Heart right ventricle (tissue), 16 donors: ENCODE data around the gene ENTREP1. TPM values are rescaled to one million over a fixed set of nuclear protein-coding genes. Genes with fewer than 3 reads are reported as not detected.
"Not testable (repeated sequence)": the region's sequence is repeated elsewhere in the genome, so short reads cannot be mapped to it uniquely, and the experiment has no call there.

Source experiments
- ATAC-seq, 8 donors: fragments of 200-7000 bp; cut with Tn5 transposase; one replicate each; pipeline ENCODE4 v1.9.1; 2020; ENCODE audit warnings: mild to moderate bottlenecking in 8 of 8, moderate library complexity in 8 of 8, moderate number of reproducible peaks in 1 of 8
- DNase-seq, 2 donors: peaks; one replicate each; pipeline ENCODE4 v3.0.0-alpha.2; 2020
- H3K27ac ChIP-seq, 10 donors: fragments of 200-600 bp; sonication (generic) in 2 of 10; one replicate each; pipeline versions ENCODE4 v1.5.0 to v1.8.0; 2020 to 2022; ENCODE audit warnings: mild to moderate bottlenecking in 3 of 10
- H3K27me3 ChIP-seq, 7 donors: fragments of 200-600 bp; one replicate each; pipeline ENCODE4 v1.8.0; 2021 to 2022; ENCODE audit warnings: mild to moderate bottlenecking in 2 of 7
- H3K36me3 ChIP-seq, 9 donors: fragments of 200-600 bp; sonication (generic) in 1 of 9; one replicate each; pipeline versions ENCODE4 v1.5.0 to v1.8.0; 2020 to 2022; ENCODE audit warnings: mild to moderate bottlenecking in 2 of 9
- H3K4me1 ChIP-seq, 9 donors: fragments of 200-600 bp; sonication (generic) in 1 of 9; one replicate each; pipeline versions ENCODE4 v1.5.0 to v1.8.0; 2020 to 2022; ENCODE audit warnings: mild to moderate bottlenecking in 4 of 9
- H3K4me3 ChIP-seq, 10 donors: fragments of 200-600 bp; sonication (generic) in 2 of 10; one replicate each; pipeline versions ENCODE4 v1.5.0 to v1.8.0; 2020 to 2022; ENCODE audit warnings: mild to moderate bottlenecking in 7 of 10, moderate library complexity in 2 of 10
- H3K9me3 ChIP-seq, 11 donors: fragments of 200-600 bp in 10 of 11; sonication (generic) in 2 of 11; one replicate each; pipeline versions ENCODE4 v1.5.0 to v1.8.0; 2013 to 2022; ENCODE audit warnings: mild to moderate bottlenecking in 2 of 11, control low read depth in 1 of 11, moderate library complexity in 1 of 11
- WGBS, 2 donors: extraction: QIAGEN DNeasy Blood & Tissue Kit; methylation state at CpG; one replicate each; pipeline ENCODE4 v1.1.7; 2013; ENCODE audit warnings: inconsistent platforms in 1 of 2; 5-methylcytosine and 5-hydroxymethylcytosine counted together
- intact Hi-C, 10 donors: fragments of 100-400 bp; cut with DNase I; formaldehyde crosslinking; loops; one replicate each; pipeline versions ENCODE4 v1.11.1 to v1.14.2; 2022
- polyA plus RNA-seq, 2 donors: library from polyadenylated mRNA; stranded (reverse); fragments of 200-250 nt; gene quantifications; one replicate each; pipeline ENCODE4 v1.2.3, GENCODE V29; 2013
- total RNA-seq, 10 donors: library from RNA; stranded (reverse); fragmentation: NEBNext Ultra II Directional in 3 of 10; extraction: Animal tissue kit (Norgen Biotek cat#: 25700) in 3 of 10; gene quantifications; one replicate each; pipeline versions ENCODE4 v1.2.1 to v1.2.4, GENCODE V29; 2021 to 2023
- TF ChIP-seq, protein P1 (sequence below), 9 donors: fragments of 200-600 bp; sonication (generic) in 2 of 9; IDR thresholded peaks; one replicate each; pipeline versions ENCODE4 v1.5.0 to v1.8.0; 2021 to 2022; ENCODE audit warnings: antibody characterized with exemption in 9 of 9, mild to moderate bottlenecking in 5 of 9, moderate library complexity in 1 of 9
- donor health status: Arrhythmogenic right ventricular cardiomyopathy.
- donor health status: ischemic (EF 13 %, LVEDD 7.1; RV severe dilation, severe dysfunction).
- donor health status: healthy with polysubstance abuse.
- donor health status: DM: no; HTN: yes; CAD: no.
- donor health status: DM: no; HTN: no; CAD: no.
- donor health status: ischemic (EF 25% LVEDD 6.9; RV normal size, moderate dysfunction).
- donor health status: ischemic (EF 25% LVEDD 5.7; RV mildly dilated, moderate dysfunction).
- donor health status: healthy.
- donor health status: DM: yes; HTN: yes; CAD: no.
- donor health status: Ischemic cardiomyopathy.
- donor health status: ischemic (EF 35%, LVEDD 5.7; RV mildly dilated, moderate dysfunction).
- donor health status: nonischemic (EF 11% LVEDD 7.7; RV severe dilation, severe dysfunction).
- donor health status: DM: yes; HTN: yes; CAD: no.
- donor health status: PGD.
- donor health status: ischemic (EF 29% LVEDD 5.4; RV normal size, mild dysfunction).
- donor health status: nonischemic (EF 23%, LVEDD 6.1; RV moderate dilation, normal function).

ENTREP1 gene
- total and polyA plus RNA-seq, 12 donors: 12.3 to 40.5 (median 26.6) TPM

DNA sequence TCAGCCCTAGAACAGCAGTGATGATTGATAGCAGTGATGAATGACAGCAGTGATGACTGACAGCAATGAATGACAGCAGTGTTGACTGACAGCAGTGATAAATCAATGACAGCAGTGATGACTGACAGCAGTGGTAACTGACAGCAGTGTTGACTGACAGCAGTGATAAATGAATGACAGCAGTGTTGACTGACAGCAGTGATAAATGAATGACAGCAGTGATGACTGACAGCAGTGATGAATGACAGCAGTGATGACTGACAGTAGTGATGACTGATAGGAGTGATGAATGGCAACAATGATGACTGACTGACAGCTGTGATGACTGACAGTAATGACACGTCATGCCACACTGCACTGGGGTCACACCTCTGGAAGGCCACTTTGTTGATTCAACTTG lies 106.8 kb downstream of the ENTREP1 start:
- Histone ChIP-seq H3K4me3 (no peak overlapping the region), H3K9me3 (peaks cover 0 to 15% (median 0%) of the 10 kb centered on the region in 11 donors), H3K36me3 (no peaks in the 10 kb centered on the region), H3K4me1 (no peaks in the 10 kb centered on the region), H3K27ac (no peak overlapping the region), H3K27me3 (no peaks in the 10 kb centered on the region)
- intact Hi-C loops: no loop called here
- ATAC-seq (no peak), DNase-seq (no peak)
- TF ChIP-seq, protein P1, sequence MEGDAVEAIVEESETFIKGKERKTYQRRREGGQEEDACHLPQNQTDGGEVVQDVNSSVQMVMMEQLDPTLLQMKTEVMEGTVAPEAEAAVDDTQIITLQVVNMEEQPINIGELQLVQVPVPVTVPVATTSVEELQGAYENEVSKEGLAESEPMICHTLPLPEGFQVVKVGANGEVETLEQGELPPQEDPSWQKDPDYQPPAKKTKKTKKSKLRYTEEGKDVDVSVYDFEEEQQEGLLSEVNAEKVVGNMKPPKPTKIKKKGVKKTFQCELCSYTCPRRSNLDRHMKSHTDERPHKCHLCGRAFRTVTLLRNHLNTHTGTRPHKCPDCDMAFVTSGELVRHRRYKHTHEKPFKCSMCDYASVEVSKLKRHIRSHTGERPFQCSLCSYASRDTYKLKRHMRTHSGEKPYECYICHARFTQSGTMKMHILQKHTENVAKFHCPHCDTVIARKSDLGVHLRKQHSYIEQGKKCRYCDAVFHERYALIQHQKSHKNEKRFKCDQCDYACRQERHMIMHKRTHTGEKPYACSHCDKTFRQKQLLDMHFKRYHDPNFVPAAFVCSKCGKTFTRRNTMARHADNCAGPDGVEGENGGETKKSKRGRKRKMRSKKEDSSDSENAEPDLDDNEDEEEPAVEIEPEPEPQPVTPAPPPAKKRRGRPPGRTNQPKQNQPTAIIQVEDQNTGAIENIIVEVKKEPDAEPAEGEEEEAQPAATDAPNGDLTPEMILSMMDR (IDR thresholded peaks at IDR 0.05): no peak
- WGBS, 2 donors: 81 to 97% methylated on average over 1 of the region's 1 CpG

DNA sequence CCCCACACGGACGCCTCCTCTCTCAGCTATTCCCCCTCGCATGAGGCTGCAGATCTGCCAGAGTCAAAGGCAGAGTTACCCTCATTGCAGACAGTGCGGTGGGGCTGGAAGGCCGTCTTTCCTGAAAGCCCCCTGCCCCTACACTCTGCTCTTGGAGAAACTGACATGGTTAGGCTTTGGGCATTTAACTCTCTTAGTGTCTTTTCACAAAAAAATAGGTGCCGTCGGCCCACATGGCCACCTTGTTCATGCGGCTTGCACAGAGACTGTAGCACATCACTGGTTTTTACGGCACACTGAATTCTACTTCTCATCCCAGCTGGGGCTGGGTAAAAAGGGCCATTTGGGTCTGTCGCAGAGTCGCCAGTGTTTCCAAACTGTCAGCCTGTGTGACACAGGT lies 107.6 kb downstream of the ENTREP1 start:
- 92 to 95% methylated on average over 11 of the region's 11 CpGs for WGBS, 2 donors
- DNase-seq: no peak
- intact Hi-C loops: no loop called here

DNA sequence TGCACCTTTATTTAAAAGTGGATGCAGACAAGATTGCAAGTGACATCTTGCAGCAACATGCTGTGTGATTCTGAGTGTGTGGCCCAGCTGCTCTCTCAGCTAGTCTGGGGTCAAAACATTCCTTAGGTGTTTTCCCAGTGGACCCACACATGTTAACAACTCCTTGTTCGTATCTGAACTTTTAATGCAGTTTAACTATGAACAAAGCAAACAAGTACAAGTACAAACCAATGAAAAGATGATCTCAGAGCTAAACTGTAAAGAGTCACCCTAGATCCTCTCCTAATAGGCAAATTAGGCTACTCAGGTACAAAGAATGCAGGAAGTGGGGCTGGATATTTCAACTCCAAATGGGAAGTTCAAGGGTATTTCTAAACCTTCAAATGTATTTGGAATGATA lies 108.4 kb downstream of the ENTREP1 start:
- H3K36me3 ChIP-seq: no peaks in the 10 kb centered on the region
- no peak for DNase-seq
- ATAC-seq: no peak
- 40 to 69% methylated on average over 1 of the region's 1 CpG for WGBS, 2 donors
- H3K4me1 ChIP-seq: no peaks in the 10 kb centered on the region
- H3K9me3 ChIP-seq: peaks cover 0 to 15% (median 0%) of the 10 kb centered on the region in 11 donors
- intact Hi-C loops: no loop called here
- H3K27ac ChIP-seq: no peak overlapping the region
- no peak overlapping the region for H3K4me3 ChIP-seq
- TF ChIP-seq, protein P1 (IDR thresholded peaks at IDR 0.05): no peak
- no peaks in the 10 kb centered on the region for H3K27me3 ChIP-seq

More for the DNA sequence above, 107.6 kb downstream of the ENTREP1 start:
- Histone ChIP-seq H3K27ac (no peak overlapping the region), H3K36me3 (no peaks in the 10 kb centered on the region), H3K27me3 (no peaks in the 10 kb centered on the region), H3K4me1 (no peaks in the 10 kb centered on the region), H3K9me3 (peaks cover 0 to 15% (median 0%) of the 10 kb centered on the region in 11 donors), H3K4me3 (no peak overlapping the region)
- no peak for ATAC-seq
- TF ChIP-seq, protein P1 (IDR thresholded peaks at IDR 0.05): no peak

DNA sequence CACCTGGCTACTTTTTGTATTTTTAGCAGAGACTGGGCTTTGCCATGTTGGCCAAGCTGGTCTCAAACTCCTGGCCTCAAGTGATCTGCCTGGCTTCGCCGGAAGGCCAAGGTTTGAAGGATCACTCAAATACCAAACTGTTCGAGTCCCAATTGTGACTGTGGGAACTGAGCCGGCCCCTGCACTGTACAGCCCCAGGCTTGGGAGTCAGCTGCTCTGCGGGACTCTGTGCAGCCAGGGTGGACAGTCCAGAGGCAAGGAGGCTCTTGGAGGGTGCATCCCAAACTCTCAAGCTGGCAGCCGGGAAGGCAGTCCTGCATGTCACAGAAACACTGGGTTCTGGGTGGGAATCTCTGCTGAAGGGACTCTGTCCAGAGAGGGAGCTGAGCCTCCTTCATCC lies 109.0 kb downstream of the ENTREP1 start:
- H3K27me3 ChIP-seq: no peaks in the 10 kb centered on the region
- WGBS, 2 donors: 97 to 98% methylated on average over 6 of the region's 6 CpGs
- H3K27ac ChIP-seq: no peak overlapping the region
- ATAC-seq (no peak), DNase-seq (no peak)
- no peaks in the 10 kb centered on the region for H3K4me1 ChIP-seq
- TF ChIP-seq, protein P1 (IDR thresholded peaks at IDR 0.05): no peak
- no peaks in the 10 kb centered on the region for H3K36me3 ChIP-seq
- H3K9me3 ChIP-seq: peaks cover 0 to 15% (median 0%) of the 10 kb centered on the region in 11 donors
- intact Hi-C loops: no loop called here
- H3K4me3 ChIP-seq: no peak overlapping the region

GRCh38 chr9:69439654-69440053 lies 114.6 kb downstream of the ENTREP1 start:
- H3K4me3 ChIP-seq, H3K27ac ChIP-seq, ATAC-seq, H3K4me1 ChIP-seq, H3K9me3 ChIP-seq, DNase-seq, H3K27me3 ChIP-seq: not testable (repeated sequence)
- peaks cover 0 to 10% (median 0%) of the 10 kb centered on the region in 9 donors for H3K36me3 ChIP-seq
- WGBS, 2 donors: 93 to 97% methylated on average over 4 of the region's 4 CpGs
- intact Hi-C loops: loop anchor here in 2 of 10 donors (5.0 to 10.0 kb wide), 2 partner anchors 95 to 98 kb away; no protein-coding TSS in a partner anchor

DNA sequence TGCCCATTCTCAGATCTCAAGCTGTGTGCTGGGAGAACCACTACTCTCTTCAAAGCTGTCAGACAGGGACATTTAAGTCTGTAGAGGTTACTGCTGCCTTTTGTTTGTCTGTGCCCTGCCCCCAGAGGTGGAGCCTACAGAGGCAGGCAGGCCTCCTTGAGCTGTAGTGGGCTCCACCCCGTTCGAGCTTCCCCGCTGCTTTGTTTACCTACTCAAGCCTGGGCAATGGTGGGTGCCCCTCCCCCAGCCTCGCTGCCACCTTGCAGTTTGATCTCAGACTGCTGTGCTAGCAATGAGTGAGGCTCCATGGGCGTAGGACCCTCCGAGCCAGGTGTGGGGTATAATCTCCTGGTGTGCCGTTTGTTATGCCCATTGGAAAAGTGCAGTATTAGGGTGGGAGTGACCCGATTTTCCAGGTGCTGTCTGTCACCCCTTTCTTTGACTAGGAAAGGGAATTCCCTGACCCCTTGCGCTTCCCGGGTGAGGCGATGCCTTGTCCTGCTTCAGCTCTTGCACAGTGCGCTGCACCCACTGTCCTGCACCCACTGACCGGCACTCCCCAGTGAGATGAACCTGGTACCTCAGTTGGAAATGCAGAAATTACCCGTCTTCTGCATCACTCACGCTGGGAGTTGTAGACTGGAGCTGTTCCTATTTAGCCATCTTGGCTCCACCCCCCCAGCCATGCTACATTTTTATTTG lies 115.4 kb downstream of the ENTREP1 start:
- not testable (repeated sequence) for H3K4me1 ChIP-seq, H3K4me3 ChIP-seq, DNase-seq, ATAC-seq, H3K27ac ChIP-seq, H3K27me3 ChIP-seq, H3K9me3 ChIP-seq
- whole genome bisulfite sequencing, 2 donors: 92 to 93% methylated on average over 14 to 15 of the region's 15 CpGs
- H3K36me3 ChIP-seq: peaks cover 0 to 10% (median 0%) of the 10 kb centered on the region in 9 donors
- intact Hi-C loops: loop anchor here in 2 of 10 donors (5.0 to 10.0 kb wide), 2 partner anchors 94 to 97 kb away; no protein-coding TSS in a partner anchor
